Head of caudate nucleus (tissue), 42 donors: ENCODE results near the gene VGF.
A peak's percentile ranks its signal among the peaks of the same experiment; 100 is the strongest.

ENCODE experiments used
- DNase-seq, 42 donors: peaks; one replicate each; pipeline versions ENCODE4 v3.0.0 to v3.0.0-alpha.2; 2020 to 2021; ENCODE audit warnings: mixed read lengths in 7 of 42
- intact Hi-C: fragments of 100-400 bp; cut with DNase I; formaldehyde crosslinking; loops from one replicate; pipeline ENCODE4 v1.15.0; 2022

The VGF gene

GRCh38 chr7:101169110-101169837, 3.9 kb upstream of the VGF start:
- DNase-seq, result peak in 2 of 42 donors; percentile 37 to 50
- intact Hi-C loops, result no loop called here

GRCh38 chr7:101168412-101169049, 3.2 kb upstream of the VGF start:
- DNase-seq, result peak in 1 of 42 donors; percentile 34
- intact Hi-C loops, result no loop called here

DNA sequence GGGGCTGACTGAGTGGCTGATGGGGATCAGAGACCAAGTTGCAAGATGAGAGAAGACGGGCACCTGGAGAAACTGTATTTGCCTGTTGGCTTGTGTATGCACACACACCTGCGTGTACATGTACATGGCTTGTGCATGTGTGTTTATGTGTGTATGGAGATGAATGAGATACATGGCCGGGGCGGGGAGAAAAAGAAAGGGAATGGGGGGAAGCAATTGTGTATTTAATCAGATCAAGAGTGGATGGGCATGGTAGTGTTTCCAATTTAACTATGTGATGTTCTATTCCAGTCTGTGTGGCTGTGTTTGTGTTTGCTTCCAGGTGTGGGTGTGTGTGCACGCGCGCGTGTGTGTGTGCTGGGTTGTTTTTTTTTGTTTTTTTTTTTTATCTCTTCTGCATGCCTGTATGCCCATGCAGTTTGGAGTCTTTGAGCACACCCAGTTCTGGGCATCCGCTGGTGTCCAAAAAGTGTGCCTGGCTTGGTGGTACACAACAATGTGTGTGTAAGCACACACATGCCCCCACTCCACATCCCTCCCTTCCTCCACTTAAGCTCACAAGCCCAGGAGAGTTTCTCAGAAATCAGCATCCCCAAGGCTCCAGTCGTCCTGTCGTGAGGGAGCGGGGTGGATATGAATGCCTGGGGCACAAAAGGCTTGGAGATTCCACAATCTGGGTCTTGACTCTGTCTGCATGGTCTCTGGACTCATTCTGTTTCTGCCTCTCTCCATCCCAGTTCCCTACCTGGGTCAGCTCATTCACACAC, 2.5 kb upstream of the VGF start:
- no peak for DNase-seq
- intact Hi-C loops, result no loop called here

DNA sequence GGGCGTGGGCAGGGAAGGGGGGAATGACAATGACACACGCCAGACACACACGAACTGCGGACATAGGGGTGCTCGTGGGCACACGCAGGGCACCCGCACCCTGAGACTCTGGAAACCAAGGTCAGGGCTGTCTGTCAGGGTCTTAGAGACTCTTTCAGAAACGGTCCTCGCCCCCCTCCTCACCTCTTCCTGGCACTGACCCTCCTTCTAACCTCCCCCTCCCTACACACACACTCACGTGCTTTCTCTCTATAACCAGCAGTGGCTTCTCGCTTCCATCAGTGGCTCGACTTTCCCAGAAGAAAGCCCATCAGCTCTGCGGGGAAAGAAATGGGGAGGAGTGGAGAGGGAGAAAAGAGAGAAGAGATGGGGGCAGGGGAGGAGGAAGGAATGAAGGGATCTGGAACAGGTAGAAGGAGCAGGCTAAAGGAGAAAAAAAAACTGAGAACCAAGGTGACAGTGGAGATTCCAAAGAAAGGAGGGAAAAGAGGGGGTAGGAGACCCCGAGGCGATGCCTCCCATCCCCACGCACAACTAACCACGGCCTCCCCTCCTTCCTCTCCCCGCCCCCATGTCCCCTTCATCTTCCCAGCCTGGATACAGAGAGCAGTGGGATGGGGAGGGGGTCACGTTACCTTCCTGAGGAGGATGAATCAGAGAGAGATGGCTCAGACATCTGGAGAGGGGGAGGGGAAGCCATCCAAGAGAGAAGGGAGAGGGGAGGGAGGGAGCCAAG, 1.7 kb upstream of the VGF start:
- intact Hi-C loops, result no loop called here
- DNase-seq, result peak in 1 of 42 donors; percentile 27

GRCh38 chr7:101166648-101166908, 1.2 kb upstream of the VGF start:
- intact Hi-C loops, result no loop called here
- DNase-seq, result no peak

DNA sequence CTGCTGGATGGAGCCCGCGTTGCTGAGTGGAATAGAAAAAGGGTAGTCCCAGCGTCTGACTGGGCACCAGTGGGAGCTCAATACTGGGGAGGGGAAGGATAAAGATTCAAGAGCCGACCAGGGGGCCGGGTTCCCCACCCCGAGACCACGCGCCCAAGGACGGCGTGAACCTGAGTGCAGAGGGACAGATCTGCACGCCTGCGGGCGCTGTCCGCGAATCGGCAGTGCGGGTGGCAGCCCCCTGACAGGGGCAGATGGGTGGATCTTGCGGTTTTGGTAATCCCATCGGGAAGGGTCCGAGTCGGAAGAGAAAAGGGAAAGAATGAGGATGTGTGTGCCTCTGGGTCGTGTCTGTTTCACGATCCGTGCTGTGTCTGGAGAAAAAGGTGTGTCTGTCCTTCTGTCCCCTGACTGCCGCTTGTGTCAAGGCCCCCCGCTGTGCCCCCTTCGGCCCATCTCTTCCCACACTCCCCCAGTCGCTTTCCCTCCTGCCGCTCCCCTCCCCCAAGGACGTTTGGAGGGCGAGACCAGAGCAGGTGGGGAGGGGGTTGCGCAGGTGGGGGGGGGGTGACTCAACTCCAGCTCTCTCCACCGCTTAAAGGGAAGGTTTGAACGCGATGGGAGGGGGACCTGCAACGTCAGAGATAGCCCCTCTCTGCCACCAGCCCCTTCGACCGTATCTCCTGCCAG, 734 bp upstream of the VGF start:
- no peak for DNase-seq
- intact Hi-C loops, result no loop called here

DNA sequence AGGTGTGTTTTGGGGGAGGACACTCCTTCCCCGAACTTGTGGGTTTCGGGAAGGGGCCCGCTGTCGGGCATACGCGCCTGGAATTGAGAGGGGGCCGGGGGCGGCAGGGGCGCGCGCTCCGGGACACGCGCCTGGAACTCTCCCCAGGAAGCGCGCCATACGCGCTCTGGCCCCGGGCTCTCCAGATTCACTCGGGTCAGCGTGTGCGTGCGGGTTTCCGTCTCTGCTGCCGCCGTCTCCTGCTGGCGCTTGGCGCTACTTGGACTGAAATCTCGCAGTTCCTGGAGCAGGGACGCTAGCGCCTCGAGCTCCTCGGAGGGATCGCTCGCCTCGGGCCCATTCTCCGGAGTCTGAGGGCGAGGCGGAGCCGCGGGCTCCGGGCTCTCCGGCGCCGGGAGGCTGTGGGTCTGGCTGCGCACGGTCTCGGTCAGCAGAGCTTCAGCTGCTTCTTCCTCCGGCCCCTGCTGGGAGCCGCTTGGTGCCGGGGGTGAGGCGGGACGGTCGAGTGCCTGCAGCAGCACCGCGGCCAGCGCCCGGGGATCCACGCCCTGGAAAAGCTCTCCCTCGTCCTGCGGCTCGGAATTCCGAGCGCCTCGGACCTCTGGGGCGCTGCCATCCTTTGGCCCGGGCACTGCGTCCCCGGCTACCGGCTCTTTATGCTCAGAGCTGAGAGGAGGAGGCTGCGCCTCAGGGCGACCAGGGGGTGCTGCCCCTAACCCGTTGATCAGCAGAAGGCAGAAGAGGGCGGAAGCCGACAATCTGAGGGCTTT, 1.1 kb downstream of the VGF start:
- intact Hi-C loops, result no loop called here
- DNase-seq, result peak in 8 of 42 donors; percentile 30 to 65 (median 48)

- intact Hi-C loops, result no loop called here
- peak in 11 of 42 donors; percentile 18 to 72 (median 41) for DNase-seq
Measured at GRCh38 chr7:101163279-101164070, 1.9 kb downstream of the VGF start.

DNA sequence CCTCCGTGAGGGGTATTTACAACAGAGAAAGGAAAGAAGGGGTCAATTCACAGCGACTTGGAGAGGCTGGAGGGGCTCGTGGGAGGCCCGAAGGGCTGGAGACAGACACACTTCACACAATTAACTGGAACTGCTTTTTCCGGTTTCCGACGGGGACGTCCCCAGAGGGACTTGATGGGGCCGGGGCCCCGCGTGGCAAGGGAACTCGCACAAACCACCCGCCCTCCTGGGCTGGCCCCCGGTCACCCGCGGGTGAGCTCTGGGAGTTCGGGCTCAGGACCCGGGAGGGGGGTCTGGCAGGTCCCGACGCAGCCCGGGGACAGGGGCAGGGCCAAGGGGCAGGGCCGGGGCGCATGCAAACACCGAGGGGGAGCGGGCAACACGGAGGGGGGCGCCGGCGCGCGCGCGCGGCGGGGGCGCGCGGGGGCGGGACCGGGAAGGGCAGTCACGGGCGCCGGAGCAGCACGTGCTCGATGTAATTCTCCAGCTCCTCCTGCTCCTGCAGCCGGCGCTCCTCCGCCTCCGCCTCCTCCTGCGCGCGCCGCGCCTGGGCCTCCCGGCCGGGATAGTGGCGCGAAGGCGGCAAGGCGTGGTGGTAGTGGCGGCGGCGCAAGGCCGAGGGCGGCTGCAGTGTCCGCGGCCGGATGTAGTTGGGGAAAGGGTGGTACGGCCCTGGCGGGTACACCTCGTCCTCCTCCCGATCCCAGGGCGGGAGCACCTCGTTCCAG, 2.7 kb downstream of the VGF start:
- peak in 20 of 42 donors; percentile 23 to 71 (median 60) for DNase-seq
- intact Hi-C loops, result no loop called here

- peak in 1 of 42 donors; percentile 4 for DNase-seq
- intact Hi-C loops, result no loop called here
Measured at GRCh38 chr7:101161692-101162471, 3.5 kb downstream of the VGF start.

DNA sequence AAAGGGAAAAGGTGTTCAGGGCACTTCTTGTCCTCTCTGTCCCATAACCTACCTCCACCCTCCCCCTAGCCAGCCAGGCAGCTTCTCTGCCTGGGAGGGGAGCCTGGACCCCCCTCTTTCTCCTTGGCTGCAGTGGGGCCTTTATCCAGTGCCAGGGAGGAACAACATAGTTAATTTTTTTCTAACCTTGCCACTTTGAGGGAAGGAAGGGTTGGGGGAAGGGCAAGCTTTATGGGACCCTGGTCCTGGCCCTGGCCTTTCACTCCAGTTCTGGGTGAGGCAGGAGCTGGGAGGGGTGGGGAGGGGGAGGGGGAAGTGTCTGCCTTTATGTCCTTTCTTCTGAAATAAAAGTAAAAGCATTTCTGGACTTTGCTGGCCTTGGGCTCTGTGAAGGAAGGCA, 4.5 kb downstream of the VGF start:
- intact Hi-C loops, result no loop called here
- DNase-seq, result no peak

DNA sequence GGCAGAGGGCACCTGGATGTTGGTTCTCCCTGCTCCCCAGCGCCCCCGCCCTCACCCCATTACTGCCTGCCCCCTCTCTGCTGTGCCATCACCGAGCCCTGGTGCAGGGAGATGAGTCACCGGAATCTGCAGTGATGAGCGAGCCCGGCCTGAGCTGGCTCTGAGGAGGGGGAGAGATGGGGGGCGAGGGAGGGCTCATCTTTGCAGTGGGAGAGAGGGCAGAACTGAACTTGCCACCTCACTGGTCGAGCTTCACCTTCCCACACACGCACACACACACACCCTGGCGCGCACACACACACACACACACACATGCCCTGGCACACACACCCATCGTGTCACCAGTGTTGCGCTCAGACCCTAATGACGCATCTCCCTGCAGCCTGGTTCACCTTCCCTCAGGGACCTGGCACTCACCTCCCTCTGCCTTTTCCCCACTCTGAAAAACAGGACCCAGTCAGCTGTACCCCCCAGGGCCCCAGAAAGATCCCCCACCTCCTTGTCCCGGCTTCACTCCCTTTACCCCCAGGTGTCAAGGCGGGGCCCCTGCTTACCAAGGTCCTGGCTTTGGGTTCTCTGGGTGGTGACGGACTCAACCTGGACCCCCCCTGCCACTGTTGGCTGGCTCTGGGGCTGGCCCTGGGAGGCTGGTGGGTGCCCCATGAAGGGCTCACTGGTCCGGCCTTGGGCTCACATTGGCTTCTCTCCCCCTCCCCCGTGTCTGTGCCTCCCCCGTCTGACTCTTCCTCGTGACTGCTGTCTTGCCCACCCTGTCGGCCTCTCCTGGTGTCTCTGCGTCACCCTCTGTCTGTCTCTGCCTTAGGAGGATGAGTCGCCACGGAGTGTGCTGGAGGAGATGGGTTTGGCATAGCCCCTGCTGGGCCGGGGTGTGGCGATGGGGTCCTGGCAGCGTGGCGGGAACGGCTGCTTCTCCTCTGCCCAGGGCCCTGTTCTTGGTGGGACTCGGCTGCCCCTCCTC, 5.4 kb downstream of the VGF start:
- DNase-seq, result peak; percentile 44 to 92 (median 76)
- intact Hi-C loops, result no loop called here

DNA sequence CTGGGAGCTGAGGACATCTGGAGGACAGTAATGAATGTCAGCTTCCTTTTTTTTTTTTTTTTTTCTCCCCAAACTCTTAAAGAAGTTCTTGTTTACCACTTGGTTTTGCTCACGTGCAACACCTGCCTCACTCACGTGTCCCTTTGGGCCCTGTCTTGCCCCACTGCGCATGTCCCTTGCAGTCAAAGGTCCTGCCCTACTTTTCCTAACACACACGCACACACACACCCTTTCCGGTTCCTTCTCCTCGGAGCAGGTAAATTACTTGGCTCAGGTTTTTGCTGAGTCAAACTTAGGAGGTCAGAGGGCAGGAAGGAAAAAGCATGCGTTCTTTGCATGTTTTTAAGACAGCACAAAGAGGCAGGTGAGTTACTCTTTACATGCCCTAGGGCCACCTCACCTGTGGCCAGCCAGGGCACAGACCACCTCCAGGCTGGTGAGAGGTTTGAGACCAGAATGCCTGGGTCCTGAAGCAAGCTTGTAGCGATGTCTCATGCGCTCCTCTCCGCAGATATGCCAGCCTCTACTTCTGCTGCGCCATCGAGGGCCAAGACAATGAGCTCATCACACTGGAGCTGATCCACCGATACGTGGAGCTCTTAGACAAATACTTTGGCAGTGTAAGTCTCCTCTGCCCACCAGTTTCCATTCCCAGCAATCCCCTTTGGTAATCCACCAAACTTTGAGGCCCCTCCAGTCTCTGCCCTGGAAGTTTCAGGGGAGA, 8.3 kb downstream of the VGF start:
- peak in 1 of 42 donors; percentile 32 for DNase-seq
- intact Hi-C loops, result no loop called here

GRCh38 chr7:101156277-101156676, 9.1 kb downstream of the VGF start:
- DNase-seq, result peak in 1 of 42 donors; percentile 13
- intact Hi-C loops, result no loop called here
